ENCODE results near the gene IL16. TPM values are rescaled to one million over a fixed set of nuclear protein-coding genes. Genes with fewer than 3 reads are reported as not detected.
"Not testable (repeated sequence)": the region's sequence is repeated elsewhere in the genome, so short reads cannot be mapped to it uniquely, and the experiment has no call there.

IL16 gene
- total and polyA plus RNA-seq, 9 of the 15 experiments (the other 6 are each of a cell fraction or from before 2014, with no cell fraction given): 1.4 to 18.8 (median 10.6) TPM

DNA sequence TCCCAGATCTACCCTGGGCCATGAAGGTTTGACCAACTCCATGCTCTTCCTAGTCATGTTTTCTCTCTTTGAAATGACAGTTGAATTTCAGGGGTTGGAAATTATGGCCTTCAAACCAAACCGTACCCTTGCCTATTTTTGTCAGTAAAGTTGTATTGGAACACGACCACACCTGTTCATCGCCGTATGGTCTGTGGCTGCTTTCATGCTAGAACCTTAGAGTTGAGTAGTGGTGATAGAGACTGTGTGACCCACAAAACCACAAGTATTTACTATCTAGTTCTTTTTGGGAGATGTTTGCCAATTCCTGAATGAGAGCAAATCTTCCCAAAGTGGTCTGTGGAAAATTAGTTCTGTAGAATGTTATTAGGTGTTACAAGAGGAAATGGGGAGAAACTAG lies 151.2 kb downstream of the IL16 start (continued):
- no peak for TF ChIP-seq TBP (optimal IDR thresholded peaks at IDR 0.05; ENCODE audit: low read depth, low read length)

GRCh38 chr15:81348691-81349090 lies 152.0 kb downstream of the IL16 start:
- CTCF ChIA-PET (ENCODE audit: low intra/inter-chr PET ratio); H2AFZ ChIP-seq (ENCODE audit: low read depth, low read length); H3K9me3 ChIP-seq (replicated peaks; ENCODE audit: control insufficient read depth, insufficient read depth, low read depth, low read length); BruUV-seq (replicated peaks); H4K20me1 ChIP-seq (replicated peaks; ENCODE audit: control insufficient read depth, insufficient read depth, low read length); H3K79me2 ChIP-seq (ENCODE audit: control insufficient read depth, insufficient read depth, low read length); H3K27ac ChIP-seq (ENCODE audit: extremely low read depth, low read depth, low read length); in situ Hi-C loops (cut with MboI); H3K9me1 ChIP-seq (ENCODE audit: control insufficient read depth, insufficient read depth, low read length); H3K4me2 ChIP-seq (ENCODE audit: insufficient read depth, low read length); intact Hi-C loops (cut with micrococcal nuclease); H3K4me1 ChIP-seq (replicated peaks in 1 of 2; ENCODE audit: control insufficient read depth in 2 of 2, insufficient read depth in 2 of 2, low read length in 2 of 2); H3K9ac ChIP-seq (ENCODE audit: insufficient read depth in 1 of 2, low read depth in 2 of 2, low read length in 2 of 2); ATAC-seq; H3K4me3 ChIP-seq; FAIRE-seq; DNase-seq (ENCODE audit: extremely low read depth in 1 of 4, low spot score in 3 of 4); H3K36me3 ChIP-seq (ENCODE audit: control insufficient read depth, insufficient read depth, low read length); POLR2A ChIA-PET: not testable (repeated sequence)
- peaks cover 1 to 28% of the 10 kb centered on the region in 2 experiments; a peak in 4 of 5 replicates for H3K27me3 ChIP-seq (ENCODE audit: control insufficient read depth in 2 of 2, insufficient read depth in 2 of 2, low read length in 2 of 2)
- 8% methylated on average over 10 of the region's 11 CpGs for WGBS (ENCODE audit: insufficient coverage, low coverage, missing lambda C conversion rate)

GRCh38 chr15:81349271-81349670 lies 152.6 kb downstream of the IL16 start:
- 0% methylated on average over 3 of the region's 3 CpGs for WGBS (ENCODE audit: insufficient coverage, low coverage, missing lambda C conversion rate)
- DNase-seq (ENCODE audit: extremely low read depth in 1 of 4, low spot score in 3 of 4) (no peak), ATAC-seq (no peak), FAIRE-seq (no peak)
- Histone ChIP-seq H3K79me2 (ENCODE audit: control insufficient read depth, insufficient read depth, low read length) (no peaks in the 10 kb centered on the region), H3K27me3 (ENCODE audit: control insufficient read depth in 2 of 2, insufficient read depth in 2 of 2, low read length in 2 of 2) (peaks cover 0 to 30% of the 10 kb centered on the region in 2 experiments; a peak in 4 of 5 replicates), H3K9ac (ENCODE audit: insufficient read depth in 1 of 2, low read depth in 2 of 2, low read length in 2 of 2) (no peak overlapping the region), H3K4me2 (ENCODE audit: insufficient read depth, low read length) (no peak overlapping the region), H3K4me3 (no peak overlapping the region), H3K27ac (ENCODE audit: extremely low read depth, low read depth, low read length) (no peak overlapping the region), H3K4me1 (replicated peaks in 1 of 2; ENCODE audit: control insufficient read depth in 2 of 2, insufficient read depth in 2 of 2, low read length in 2 of 2) (no peaks in the 10 kb centered on the region), H3K36me3 (ENCODE audit: control insufficient read depth, insufficient read depth, low read length) (no peaks in the 10 kb centered on the region), H3K9me3 (replicated peaks; ENCODE audit: control insufficient read depth, insufficient read depth, low read depth, low read length) (no peaks in the 10 kb centered on the region), H2AFZ (ENCODE audit: low read depth, low read length) (no peak overlapping the region), H3K9me1 (ENCODE audit: control insufficient read depth, insufficient read depth, low read length) (no peaks in the 10 kb centered on the region), H4K20me1 (replicated peaks; ENCODE audit: control insufficient read depth, insufficient read depth, low read length) (no peaks in the 10 kb centered on the region; the same call in 1 of the 2 replicates)
- intact Hi-C loops (cut with micrococcal nuclease): no loop called here
- TF ChIP-seq ZNF24 (IDR thresholded peaks at IDR 0.05): no peak
- TF ChIP-seq ZNF232 (CRISPR knock-in tag; IDR thresholded peaks at IDR 0.05): no peak
- TF ChIP-seq, protein P1, sequence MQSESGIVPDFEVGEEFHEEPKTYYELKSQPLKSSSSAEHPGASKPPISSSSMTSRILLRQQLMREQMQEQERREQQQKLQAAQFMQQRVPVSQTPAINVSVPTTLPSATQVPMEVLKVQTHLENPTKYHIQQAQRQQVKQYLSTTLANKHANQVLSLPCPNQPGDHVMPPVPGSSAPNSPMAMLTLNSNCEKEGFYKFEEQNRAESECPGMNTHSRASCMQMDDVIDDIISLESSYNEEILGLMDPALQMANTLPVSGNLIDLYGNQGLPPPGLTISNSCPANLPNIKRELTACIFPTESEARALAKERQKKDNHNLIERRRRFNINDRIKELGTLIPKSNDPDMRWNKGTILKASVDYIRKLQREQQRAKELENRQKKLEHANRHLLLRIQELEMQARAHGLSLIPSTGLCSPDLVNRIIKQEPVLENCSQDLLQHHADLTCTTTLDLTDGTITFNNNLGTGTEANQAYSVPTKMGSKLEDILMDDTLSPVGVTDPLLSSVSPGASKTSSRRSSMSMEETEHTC (IDR thresholded peaks at IDR 0.05): no peak
- no peak for TF ChIP-seq KDM5B (IDR thresholded peaks at IDR 0.05; ENCODE audit: insufficient replicate concordance, low read depth, low read length)
- no peak for TF ChIP-seq HNRNPH1 (optimal IDR thresholded peaks at IDR 0.05; ENCODE audit: low read depth, low read length)
- TF ChIP-seq ZNF79 (CRISPR knock-in tag; IDR thresholded peaks at IDR 0.05; ENCODE audit: low read depth): no peak
- TF ChIP-seq THRB (CRISPR knock-in tag; conservative IDR thresholded peaks at IDR 0.05): no peak
- no peak for TF ChIP-seq NUFIP1 (IDR thresholded peaks at IDR 0.05; ENCODE audit: partially characterized antibody)
- TF ChIP-seq ARID2 (IDR thresholded peaks at IDR 0.05): no peak
- no peak for TF ChIP-seq TAF9B (IDR thresholded peaks at IDR 0.05; ENCODE audit: partially characterized antibody)
- BruUV-seq (replicated peaks): no TSS peak
- ChIA-PET CTCF (ENCODE audit: low intra/inter-chr PET ratio) (interaction anchor here (1.0 kb wide), 1 partner anchor 18 kb away, joined by 3 read pairs; no protein-coding TSS in a partner anchor), POLR2A (no interaction called here)
- in situ Hi-C loops (cut with MboI): no loop called here
